H9 (cell line): ENCODE measurements around the gene OSM. TPM values are rescaled to one million over a fixed set of nuclear protein-coding genes. Genes with fewer than 3 reads are reported as not detected.
A peak's percentile ranks its signal among the peaks of the same experiment; 100 is the strongest.

Experiments used
- DNase-seq: peaks from one replicate; pipeline ENCODE4 v3.0.0-alpha.2; 2017
- H2AFZ ChIP-seq: one replicate; pipeline ENCODE4 v1.6.1; 2013; ENCODE audit warnings: mild to moderate bottlenecking, low read length, control low read depth, moderate library complexity
- H2AK5ac ChIP-seq: 2 replicates; pipeline ENCODE4 v1.6.1; 2013; ENCODE audit warnings: low read length, control low read depth, mixed read lengths; ENCODE audit not compliant: insufficient read length
- H2BK120ac ChIP-seq: one replicate; pipeline ENCODE4 v1.6.1; 2013; ENCODE audit warnings: low read depth, mild to moderate bottlenecking, low read length, control low read depth, inconsistent platforms; ENCODE audit not compliant: poor library complexity, severe bottlenecking
- H2BK12ac ChIP-seq: 2 replicates; pipeline ENCODE4 v1.6.1; 2013; ENCODE audit warnings: low read length, control low read depth, mixed read lengths, low read depth; ENCODE audit not compliant: insufficient read length
- H2BK15ac ChIP-seq: 2 replicates; pipeline ENCODE4 v1.6.1; 2013; ENCODE audit warnings: low read depth, low read length, control low read depth
- H2BK20ac ChIP-seq: one replicate; pipeline ENCODE4 v1.6.1; 2013; ENCODE audit warnings: low read depth, mild to moderate bottlenecking, low read length, control low read depth, inconsistent platforms; ENCODE audit not compliant: poor library complexity, severe bottlenecking
- H2BK5ac ChIP-seq: 2 replicates; pipeline ENCODE4 v1.6.1; 2013; ENCODE audit warnings: low read length, control low read depth, mixed read lengths; ENCODE audit not compliant: insufficient read length
- H3K14ac ChIP-seq: 2 replicates; pipeline ENCODE4 v1.6.1; 2013; ENCODE audit warnings: low read length, control low read depth; ENCODE audit not compliant: insufficient read depth
- H3K18ac ChIP-seq: 2 replicates; pipeline ENCODE4 v1.6.1; 2013; ENCODE audit warnings: low read depth, mild to moderate bottlenecking, mixed read lengths, low read length, control low read depth; ENCODE audit not compliant: insufficient read length
- H3K23ac ChIP-seq: 2 replicates; pipeline ENCODE4 v1.6.1; 2013; ENCODE audit warnings: low read length, control low read depth, mixed read lengths, low read depth; ENCODE audit not compliant: insufficient read length
- H3K23me2 ChIP-seq: 2 replicates; pipeline ENCODE4 v1.6.1; 2013; ENCODE audit warnings: low read depth, mild to moderate bottlenecking, mixed read lengths, low read length, control low read depth; ENCODE audit not compliant: insufficient read length, poor library complexity, severe bottlenecking
- H3K27ac ChIP-seq: 2 replicates; pipeline ENCODE4 v1.5.1; 2013; ENCODE audit warnings: low read length, control low read depth, mixed read lengths, low read depth; ENCODE audit not compliant: insufficient read length
- H3K27me3 ChIP-seq: 2 replicates; pipeline ENCODE4 v1.6.1; 2013; ENCODE audit warnings: low read length, control low read depth, inconsistent platforms; ENCODE audit not compliant: insufficient read depth
- H3K4ac ChIP-seq: 2 replicates; pipeline ENCODE4 v1.6.1; 2013; ENCODE audit warnings: low read depth, mild to moderate bottlenecking, control low read depth, inconsistent platforms, low read length, moderate library complexity
- H3K4me1 ChIP-seq: 2 replicates; pipeline ENCODE4 v1.6.1; 2013; ENCODE audit warnings: low read length, control low read depth, inconsistent platforms; ENCODE audit not compliant: insufficient read depth
- H3K4me2 ChIP-seq: 2 replicates; pipeline ENCODE4 v1.6.1; 2013; ENCODE audit warnings: low read length, control low read depth, mixed read lengths; ENCODE audit not compliant: insufficient read length, insufficient read depth
- H3K56ac ChIP-seq: 2 replicates; pipeline ENCODE4 v1.6.1; 2013; ENCODE audit warnings: low read depth, mild to moderate bottlenecking, mixed read lengths, low read length, control low read depth; ENCODE audit not compliant: insufficient read length
- H3K79me1 ChIP-seq: 2 replicates; pipeline ENCODE4 v1.6.1; 2013; ENCODE audit warnings: low read depth, mild to moderate bottlenecking, moderate library complexity, low read length, control low read depth, inconsistent platforms; ENCODE audit not compliant: insufficient read depth, poor library complexity, severe bottlenecking
- H3K79me2 ChIP-seq: 2 replicates; pipeline ENCODE4 v1.6.1; 2013; ENCODE audit warnings: low read length, control low read depth, inconsistent platforms; ENCODE audit not compliant: insufficient read depth
- H3K9ac ChIP-seq: 2 replicates; pipeline ENCODE4 v1.6.1; 2013; ENCODE audit warnings: low read length, control low read depth, mixed read lengths; ENCODE audit not compliant: insufficient read length; ENCODE audit errors: extremely low read depth
- H3K9me3 ChIP-seq: one replicate; pipeline ENCODE4 v1.6.1; 2013; ENCODE audit warnings: low read depth, low read length, inconsistent platforms; ENCODE audit not compliant: control insufficient read depth
- H3T11ph ChIP-seq: one replicate; pipeline ENCODE4 v1.6.1; 2013; ENCODE audit warnings: mild to moderate bottlenecking, low read length, control low read depth, inconsistent platforms
- H4K20me1 ChIP-seq: one replicate; pipeline ENCODE4 v1.6.1; 2013; ENCODE audit not compliant: control insufficient read depth, insufficient read length, insufficient read depth
- H4K5ac ChIP-seq: 2 replicates; pipeline ENCODE4 v1.6.1; 2013; ENCODE audit warnings: low read depth, mild to moderate bottlenecking, mixed read lengths, low read length, control low read depth; ENCODE audit not compliant: insufficient read length
- H4K8ac ChIP-seq: replicated peaks from 2 replicates; pipeline ENCODE4 v1.6.1; 2013; ENCODE audit warnings: low read length, control low read depth, mixed read lengths, low read depth; ENCODE audit not compliant: insufficient read length
- H4K91ac ChIP-seq: 2 replicates; pipeline ENCODE4 v1.6.1; 2013; ENCODE audit warnings: low read depth, mild to moderate bottlenecking, moderate library complexity, mixed read lengths, low read length, control low read depth; ENCODE audit not compliant: insufficient read length
- H3K27ac Mint-ChIP-seq, 3 experiments: 2 replicates in 2 of 3; 3 replicates in 1 of 3; pipeline ENCODE4 v1.8.0; 2020 to 2021; ENCODE audit warnings: mixed read lengths in 3 of 3, mild to moderate bottlenecking in 1 of 3, moderate library complexity in 1 of 3
- H3K27me3 Mint-ChIP-seq: 2 replicates; pipeline ENCODE4 v1.8.0; 2021; ENCODE audit warnings: low read depth, mild to moderate bottlenecking, moderate library complexity, mixed read lengths
- H3K36me3 Mint-ChIP-seq, 3 experiments: 2 replicates in 2 of 3; 3 replicates in 1 of 3; pipeline ENCODE4 v1.8.0; 2020 to 2021; ENCODE audit warnings: low read depth in 3 of 3, mixed read lengths in 3 of 3; ENCODE audit not compliant: insufficient read depth in 1 of 3
- H3K4me1 Mint-ChIP-seq, 2 experiments: 2 replicates each; pipeline ENCODE4 v1.8.0; 2020; ENCODE audit warnings: mixed read lengths in 2 of 2
- H3K4me3 Mint-ChIP-seq, 2 experiments: 2 replicates in 1 of 2; 3 replicates in 1 of 2; pipeline ENCODE4 v1.8.0; 2020 to 2021; ENCODE audit warnings: mild to moderate bottlenecking in 2 of 2, mixed read lengths in 2 of 2, moderate library complexity in 1 of 2
- H3K9me3 Mint-ChIP-seq, 2 experiments: 2 replicates in 1 of 2; 3 replicates in 1 of 2; pipeline ENCODE4 v1.8.0; 2020; ENCODE audit warnings: mild to moderate bottlenecking in 2 of 2, mixed read lengths in 2 of 2, moderate library complexity in 1 of 2
- CTCF ChIP-seq: fragments of 200-600 bp; sonication (generic); conservative IDR thresholded peaks from 3 replicates; pipeline ENCODE4 v1.8.0; 2021; ENCODE audit warnings: antibody characterized with exemption, mild to moderate bottlenecking
- WGBS: extraction: QIAGEN DNeasy Blood & Tissue Kit; methylation state at CpG from one replicate; pipeline ENCODE4 v1.1.7; 2013; ENCODE audit warnings: missing lambda C conversion rate, low lambda C conversion rate, mixed read lengths; ENCODE audit not compliant: insufficient read length; ENCODE audit errors: extremely low coverage; 5-methylcytosine and 5-hydroxymethylcytosine counted together
- total RNA-seq: library from RNA; stranded (reverse); gene quantifications from 2 replicates; pipeline ENCODE4 v1.2.1, GENCODE V29; 2021

Gene OSM
- total RNA-seq, 1 experiment from 2014 or later, result not detected

- H3K4me3 Mint-ChIP-seq, result no peak overlapping the region; a peak in 1 of 5 replicates
- Histone ChIP-seq H3K79me1 (no peaks in the 10 kb centered on the region), H3K56ac (no peak overlapping the region), H3K4me2 (no peak overlapping the region), H2BK20ac (no peak overlapping the region), H3K23me2 (peaks cover 4% of the 10 kb centered on the region), H3K23ac (no peak overlapping the region), H4K8ac (no peak overlapping the region), H2AK5ac (no peak overlapping the region), H2BK12ac (no peak overlapping the region), H3K14ac (no peak overlapping the region), H3K79me2 (no peaks in the 10 kb centered on the region), H3K27ac (no peak overlapping the region), H3K9me3 (no peaks in the 10 kb centered on the region), H3K4me1 (no peaks in the 10 kb centered on the region; the same call in 1 of the 2 replicates), H3K27me3 (no peaks in the 10 kb centered on the region), H2BK5ac (no peak overlapping the region), H3K4ac (no peak overlapping the region), H4K91ac (no peak overlapping the region), H3K18ac (no peak overlapping the region), H3K9ac (no peak overlapping the region), H2BK120ac (no peak overlapping the region), H2AFZ (no peak overlapping the region), H4K20me1 (no peaks in the 10 kb centered on the region), H2BK15ac (no peak overlapping the region), H4K5ac (no peak overlapping the region), H3T11ph (no peak overlapping the region)
- H3K9me3 Mint-ChIP-seq, result no peaks in the 10 kb centered on the region
- H3K36me3 Mint-ChIP-seq, result peaks cover 0 to 2% (median 0%) of the 10 kb centered on the region in 3 experiments; a peak in 1 of 7 replicates
- H3K27ac Mint-ChIP-seq, result 0 out of 7 replicates have a peak overlapping the region, but pooled peaks of 1 of the 3 experiments have one; percentile 55
- TF ChIP-seq CTCF, result no peak
- H3K4me1 Mint-ChIP-seq, result peaks cover 3 to 6% of the 10 kb centered on the region in 2 experiments
- DNase-seq, result no peak
- no CpG with 5 or more reads among the region's 9 CpGs for WGBS
- H3K27me3 Mint-ChIP-seq, result no peaks in the 10 kb centered on the region
These were observed 17.5 kb upstream of the OSM start for GRCh38 chr22:30284172-30284571.
